Fibroblast of mammary gland (primary cell): ENCODE results near the gene LIG1.

Experiments
- DNase-seq: peaks from one replicate; pipeline ENCODE4 v3.0.0-alpha.2; 2010; ENCODE audit warnings: low read depth
- H3K4me3 ChIP-seq: 2 replicates; pipeline ENCODE4 v1.5.1; 2011; ENCODE audit warnings: low read depth, mild to moderate bottlenecking, low read length, moderate library complexity; ENCODE audit not compliant: control insufficient read depth
- CTCF ChIP-seq: conservative IDR thresholded peaks from 2 replicates; pipeline ENCODE4 v1.5.1; 2011; ENCODE audit warnings: low read depth, low read length, inconsistent platforms; ENCODE audit not compliant: control insufficient read depth, insufficient read depth

The LIG1 gene

GRCh38 chr19:48203794-48204628, 33.9 kb upstream of the LIG1 start:
- TF ChIP-seq CTCF: no peak
- peak; percentile 89 for DNase-seq
- peak overlapping the region; percentile 89 for H3K4me3 ChIP-seq

- H3K4me3 ChIP-seq: peak overlapping the region; percentile 89
- DNase-seq: no peak
- TF ChIP-seq CTCF: no peak
Measured at GRCh38 chr19:48203222-48203793, 33.2 kb upstream of the LIG1 start.

- H3K4me3 ChIP-seq: no peak overlapping the region
- peak; percentile 20 for DNase-seq
- no peak for TF ChIP-seq CTCF
Measured at GRCh38 chr19:48196933-48197665, 27.0 kb upstream of the LIG1 start.

GRCh38 chr19:48196321-48196763, 26.2 kb upstream of the LIG1 start:
- no peak for DNase-seq
- H3K4me3 ChIP-seq: no peak overlapping the region
- TF ChIP-seq CTCF: no peak

GRCh38 chr19:48194844-48195830, 25.0 kb upstream of the LIG1 start:
- no peak overlapping the region for H3K4me3 ChIP-seq
- no peak for DNase-seq
- no peak for TF ChIP-seq CTCF

- DNase-seq: no peak
- no peak overlapping the region for H3K4me3 ChIP-seq
- peak; percentile 58 for TF ChIP-seq CTCF
Measured at GRCh38 chr19:48194041-48194843, 24.1 kb upstream of the LIG1 start.
